Measurements from ENCODE around the gene CBX2.
A peak's percentile ranks its signal among the peaks of the same experiment; 100 is the strongest.
"Not testable (repeated sequence)": the region's sequence is repeated elsewhere in the genome, so short reads cannot be mapped to it uniquely, and the experiment has no call there.

The CBX2 gene

DNA sequence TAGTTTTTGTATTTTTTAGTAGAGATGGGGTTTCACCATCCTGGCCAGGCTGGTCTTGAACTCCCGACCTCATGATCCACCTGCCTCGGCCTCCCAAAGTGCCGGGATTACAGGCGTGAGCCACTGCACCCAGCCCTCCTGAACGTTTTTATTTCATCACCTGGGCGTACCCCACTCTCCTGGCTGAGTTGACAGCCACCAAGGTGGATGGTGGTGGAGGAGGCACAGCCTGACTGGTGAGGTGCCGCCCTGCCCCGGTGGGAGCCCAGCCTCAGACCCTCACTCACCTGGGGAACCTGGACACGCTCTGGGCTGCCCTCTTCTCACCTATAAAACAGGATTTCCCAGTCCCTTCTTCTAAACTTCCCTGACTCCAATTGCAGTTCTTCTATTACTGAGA lies 5.2 kb upstream of the CBX2 start:
- DNase-seq, result not testable (repeated sequence)

DNA sequence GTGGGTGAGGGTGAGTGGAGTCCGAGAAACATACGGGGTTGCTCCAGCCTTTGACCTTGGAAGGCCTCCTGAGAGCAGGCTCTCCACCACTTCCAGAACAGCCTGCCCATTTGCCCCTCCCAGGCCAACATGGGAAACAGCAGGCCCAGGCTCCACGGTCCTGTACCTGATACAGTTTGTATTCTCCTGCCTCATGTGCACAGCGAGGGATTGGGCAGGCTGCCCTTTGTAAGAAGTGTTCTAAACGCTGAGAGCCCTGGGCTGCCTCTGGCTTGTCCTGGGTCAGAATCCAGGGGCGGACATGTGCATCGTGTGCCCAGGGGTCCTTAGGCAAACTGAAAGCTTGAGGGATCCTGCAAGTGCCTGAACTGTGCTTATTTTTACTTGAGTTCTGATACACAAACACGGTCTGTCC lies 3.4 kb upstream of the CBX2 start:
- no peak for DNase-seq

DNA sequence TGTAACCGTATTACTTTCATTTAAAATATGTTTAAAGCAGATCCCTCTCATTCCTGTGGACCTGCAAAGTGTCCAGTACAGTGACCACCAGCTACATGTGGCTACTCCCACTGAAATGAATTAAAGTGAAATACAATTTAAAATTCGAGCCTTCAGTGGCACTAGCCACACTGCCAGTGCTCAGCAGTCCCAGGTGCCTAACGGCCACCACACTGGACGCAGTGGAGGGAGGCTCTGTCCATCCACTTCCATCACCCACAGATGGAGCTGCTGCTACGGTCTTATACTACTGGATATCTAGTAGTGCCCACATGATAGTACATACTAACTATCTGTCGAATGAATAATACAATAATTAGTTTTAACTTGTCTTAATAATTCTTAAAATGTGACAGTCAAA lies 2.3 kb upstream of the CBX2 start:
- DNase-seq, result no peak

- peak; percentile 30 to 71 (median 33) for DNase-seq
Observed at GRCh38 chr17:79776376-79777119, 1.4 kb upstream of the CBX2 start.

DNA sequence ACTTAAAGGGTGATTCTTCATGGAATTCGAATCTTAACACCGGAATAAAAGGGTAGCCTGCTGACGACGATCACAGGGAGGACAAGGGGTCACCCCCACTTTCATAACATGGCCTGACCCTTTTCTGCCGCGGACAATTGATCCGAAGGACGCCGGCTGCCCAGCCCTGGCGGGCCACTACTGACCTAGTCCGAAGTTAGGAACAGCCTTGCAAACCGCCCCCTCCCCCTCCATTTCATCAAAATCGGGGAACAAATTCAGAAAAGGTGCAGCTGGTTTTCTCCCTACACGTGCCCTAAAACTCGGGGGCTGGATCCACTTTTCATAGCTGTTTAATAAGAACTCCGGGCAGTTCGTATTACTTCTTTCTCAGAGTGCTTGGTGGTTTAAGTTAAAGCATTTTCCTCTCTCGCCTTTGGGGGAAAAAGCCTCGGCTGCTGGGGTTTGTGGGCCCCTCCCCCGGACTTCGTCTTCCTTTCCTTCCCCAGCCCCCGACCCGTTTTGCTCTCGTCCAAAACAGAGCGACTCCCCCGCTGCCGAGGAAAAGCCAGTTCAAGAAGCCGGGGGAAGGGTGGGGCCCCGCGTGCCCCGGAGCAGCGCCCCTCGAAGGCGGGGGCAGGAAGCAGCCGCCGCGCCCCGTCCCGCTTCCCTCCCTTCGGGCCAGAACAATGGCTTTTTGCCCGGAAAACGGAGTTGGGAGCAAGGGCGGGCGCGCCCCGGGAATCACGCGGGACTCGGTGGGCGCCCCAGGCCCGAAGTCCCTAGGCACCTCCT lies 641 bp upstream of the CBX2 start:
- DNase-seq, result peak in 2 of 3 experiments; percentile 81 to 88

- DNase-seq, result peak; percentile 44 to 79 (median 61)
Observed at GRCh38 chr17:79778504-79779083, 646 bp downstream of the CBX2 start.

- peak in 2 of 3 experiments; percentile 39 to 66 for DNase-seq
Observed at GRCh38 chr17:79779084-79779529, 1.2 kb downstream of the CBX2 start.

GRCh38 chr17:79779661-79780365 lies 1.9 kb downstream of the CBX2 start:
- no peak for DNase-seq

DNA sequence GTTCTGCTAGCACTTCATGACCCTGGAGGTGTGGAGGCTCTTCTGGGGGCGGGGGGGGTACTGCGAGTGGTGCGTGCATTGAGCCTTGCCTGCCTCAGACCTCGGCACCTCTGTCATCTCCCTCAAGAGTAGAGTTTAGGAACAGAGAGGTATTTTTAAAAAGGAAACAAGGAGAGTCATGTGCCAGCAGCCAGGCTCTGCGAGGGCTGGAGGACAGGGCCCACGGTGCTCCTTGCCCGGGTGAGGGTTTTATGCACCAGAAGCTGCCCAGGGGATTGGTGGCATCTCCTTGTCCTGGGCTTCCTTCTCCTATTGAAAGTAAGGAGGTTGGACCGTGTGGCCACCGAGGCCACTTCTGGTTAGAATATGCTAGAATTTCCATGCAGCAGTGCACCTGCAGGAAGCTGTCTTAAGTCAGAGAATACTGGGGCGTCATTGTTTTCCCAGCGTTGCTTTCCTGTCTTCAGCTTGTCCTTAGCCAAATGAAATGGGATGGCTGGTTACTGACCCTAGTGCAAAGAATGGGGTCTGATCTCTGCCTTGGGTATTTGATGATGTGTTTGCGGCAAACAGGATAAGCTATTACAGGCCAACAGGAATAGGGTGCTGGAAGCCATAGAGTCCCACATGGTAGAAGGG lies 3.2 kb downstream of the CBX2 start:
- no peak for DNase-seq

- no peak for DNase-seq
Observed at GRCh38 chr17:79781736-79782575, 4.0 kb downstream of the CBX2 start.

DNA sequence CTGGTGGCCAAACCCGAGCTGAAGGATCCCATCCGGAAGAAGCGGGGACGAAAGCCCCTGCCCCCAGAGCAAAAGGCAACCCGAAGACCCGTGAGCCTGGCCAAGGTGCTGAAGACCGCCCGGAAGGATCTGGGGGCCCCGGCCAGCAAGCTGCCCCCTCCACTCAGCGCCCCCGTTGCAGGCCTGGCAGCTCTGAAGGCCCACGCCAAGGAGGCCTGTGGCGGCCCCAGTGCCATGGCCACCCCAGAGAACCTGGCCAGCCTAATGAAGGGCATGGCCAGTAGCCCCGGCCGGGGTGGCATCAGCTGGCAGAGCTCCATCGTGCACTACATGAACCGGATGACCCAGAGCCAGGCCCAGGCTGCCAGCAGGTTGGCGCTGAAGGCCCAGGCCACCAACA lies 5.9 kb downstream of the CBX2 start:
- no peak for DNase-seq

DNA sequence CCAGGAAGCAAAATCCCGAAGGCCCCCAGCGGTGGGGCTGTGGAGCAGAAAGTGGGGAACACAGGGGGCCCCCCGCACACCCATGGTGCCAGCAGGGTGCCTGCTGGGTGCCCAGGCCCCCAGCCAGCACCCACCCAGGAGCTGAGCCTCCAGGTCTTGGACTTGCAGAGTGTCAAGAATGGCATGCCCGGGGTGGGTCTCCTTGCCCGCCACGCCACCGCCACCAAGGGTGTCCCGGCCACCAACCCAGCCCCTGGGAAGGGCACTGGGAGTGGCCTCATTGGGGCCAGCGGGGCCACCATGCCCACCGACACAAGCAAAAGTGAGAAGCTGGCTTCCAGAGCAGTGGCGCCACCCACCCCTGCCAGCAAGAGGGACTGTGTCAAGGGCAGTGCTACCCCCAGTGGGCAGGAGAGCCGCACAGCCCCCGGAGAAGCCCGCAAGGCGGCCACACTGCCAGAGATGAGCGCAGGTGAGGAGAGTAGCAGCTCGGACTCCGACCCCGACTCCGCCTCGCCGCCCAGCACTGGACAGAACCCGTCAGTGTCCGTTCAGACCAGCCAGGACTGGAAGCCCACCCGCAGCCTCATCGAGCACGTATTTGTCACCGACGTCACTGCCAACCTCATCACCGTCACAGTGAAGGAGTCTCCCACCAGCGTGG lies 6.5 kb downstream of the CBX2 start:
- no peak for DNase-seq

GRCh38 chr17:79785017-79785899 lies 7.3 kb downstream of the CBX2 start:
- DNase-seq, result no peak

- DNase-seq, result no peak
Observed at GRCh38 chr17:79785900-79786810, 8.2 kb downstream of the CBX2 start.

- peak in 1 of 3 experiments; percentile 7 for DNase-seq
Observed at GRCh38 chr17:79786930-79787643, 9.1 kb downstream of the CBX2 start.

GRCh38 chr17:79788455-79788854 lies 10.5 kb downstream of the CBX2 start:
- DNase-seq, result no peak

- DNase-seq, result peak in 1 of 3 experiments; percentile 15
Observed at GRCh38 chr17:79788989-79789942, 11.3 kb downstream of the CBX2 start.

Data from NCI-H1417 (cell line).